Astrocyte of the spinal cord (primary cell): ENCODE results near the gene LPCAT2.

Source experiments
- DNase-seq: peaks from one replicate; pipeline ENCODE4 v3.0.0; 2011; ENCODE audit warnings: low read depth, low spot score
- H3K4me3 ChIP-seq: 2 replicates; pipeline ENCODE4 v1.5.1; 2011; ENCODE audit warnings: low read depth, mild to moderate bottlenecking, low read length, moderate library complexity
- CTCF ChIP-seq: IDR thresholded peaks from 2 replicates; pipeline ENCODE4 v1.5.1; 2012; ENCODE audit warnings: low read depth, mild to moderate bottlenecking, low read length, inconsistent platforms
- in situ Hi-C: cut with HindIII; loops from 2 replicates; pipeline ENCODE4 v1.10.0; 2017; ENCODE audit warnings: low sequenced_read_pairs

LPCAT2 gene

DNA sequence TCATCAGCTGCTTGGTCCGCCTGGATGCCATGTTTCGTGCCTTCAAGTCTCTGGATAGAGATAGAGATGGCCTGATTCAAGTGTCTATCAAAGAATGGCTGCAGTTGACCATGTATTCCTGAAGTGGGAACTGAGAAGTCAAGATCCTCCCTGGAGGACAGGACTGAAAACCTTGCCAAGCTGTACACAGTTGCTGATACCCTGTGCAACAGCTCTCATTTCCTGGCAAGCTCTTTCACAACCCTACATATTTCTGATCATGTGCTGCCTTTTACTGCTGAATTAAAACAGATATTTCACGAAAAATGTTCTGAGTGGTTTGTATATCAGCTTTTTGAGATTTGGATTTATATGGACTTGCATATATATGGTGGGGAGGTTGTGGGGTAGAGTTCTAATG is 58.5 kb downstream of the LPCAT2 start:
- no peak overlapping the region for H3K4me3 ChIP-seq
- no peak for DNase-seq
- TF ChIP-seq CTCF = no peak
- in situ Hi-C loops = no loop called here

- no peak overlapping the region for H3K4me3 ChIP-seq
Observed at GRCh38 chr16:55568207-55568606, 59.3 kb downstream of the LPCAT2 start.

DNA sequence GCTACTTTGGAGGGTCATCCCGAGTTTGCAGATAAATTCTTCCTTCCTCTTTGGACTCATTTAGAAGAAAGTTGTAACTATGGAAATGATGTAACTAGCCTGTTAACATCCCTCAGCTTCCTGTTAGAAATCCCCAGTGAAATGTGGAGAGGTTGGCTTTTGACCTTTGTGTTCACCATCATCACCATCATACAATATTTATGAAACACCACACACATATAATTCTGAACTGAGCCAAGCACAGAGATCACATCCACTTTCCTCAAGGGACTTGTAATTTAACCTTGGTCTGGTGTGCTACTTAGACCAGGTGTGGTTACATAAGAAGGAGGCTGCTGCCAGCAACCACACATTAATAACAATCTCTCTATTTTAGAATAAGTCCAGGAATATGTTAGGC is 60.2 kb downstream of the LPCAT2 start:
- in situ Hi-C loops = no loop called here
- H3K4me3 ChIP-seq = no peak overlapping the region
- peak; percentile 59 for DNase-seq
- TF ChIP-seq CTCF = no peak

More at GRCh38 chr16:55568207-55568606, 59.3 kb downstream of the LPCAT2 start:
- no peak for DNase-seq
- in situ Hi-C loops = no loop called here
- no peak for TF ChIP-seq CTCF

DNA sequence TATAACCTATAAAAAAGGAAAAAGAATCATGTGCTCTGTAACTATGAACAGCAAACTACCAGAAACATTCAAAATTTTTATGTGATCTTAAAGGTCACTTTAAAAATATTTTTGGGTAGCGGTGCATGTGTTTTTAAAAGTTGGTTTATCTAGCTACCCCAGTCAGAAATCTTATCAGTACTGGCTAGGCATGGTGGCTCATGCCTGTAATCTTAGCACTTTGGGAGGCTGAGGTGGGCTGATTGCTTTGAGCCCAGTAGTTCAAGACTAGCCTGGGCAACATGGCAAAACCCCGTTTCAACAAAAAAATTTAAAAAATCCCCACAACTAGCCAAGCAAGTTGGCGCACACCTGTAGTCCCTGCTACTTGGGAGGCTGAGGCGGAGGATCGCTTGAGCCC is 61.3 kb downstream of the LPCAT2 start:
- in situ Hi-C loops = no loop called here
- no peak for TF ChIP-seq CTCF

GRCh38 chr16:55571191-55571897 is 62.5 kb downstream of the LPCAT2 start:
- H3K4me3 ChIP-seq = no peak overlapping the region
- in situ Hi-C loops = no loop called here
- no peak for DNase-seq
- TF ChIP-seq CTCF = no peak

More for the DNA sequence above, 61.3 kb downstream of the LPCAT2 start:
- no peak for DNase-seq
- H3K4me3 ChIP-seq = no peak overlapping the region

DNA sequence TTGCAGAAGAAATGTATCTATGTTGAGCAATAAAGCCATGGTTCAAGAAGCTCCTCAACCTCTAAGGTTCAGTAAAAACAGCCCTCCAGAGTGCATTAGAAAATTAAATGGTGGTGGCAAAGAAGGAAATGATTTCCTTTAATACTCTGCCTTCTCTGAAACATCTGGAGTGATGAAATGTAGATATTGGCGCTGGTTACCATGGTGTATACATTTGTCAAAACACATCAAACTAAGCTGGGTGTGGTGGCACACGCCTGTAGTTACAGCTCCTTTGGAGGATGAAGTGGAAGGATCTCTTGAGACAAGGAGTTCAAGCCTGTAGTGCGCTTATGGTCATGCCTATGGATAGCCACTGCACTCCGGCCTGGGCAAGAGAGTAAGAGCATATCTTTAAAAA is 63.6 kb downstream of the LPCAT2 start:
- in situ Hi-C loops = no loop called here
- TF ChIP-seq CTCF = no peak
- H3K4me3 ChIP-seq = no peak overlapping the region
- DNase-seq = no peak
